ENCODE results near the gene SELENBP1.
"Not testable (repeated sequence)": the region's sequence is repeated elsewhere in the genome, so short reads cannot be mapped to it uniquely, and the experiment has no call there.

SELENBP1 gene

DNA sequence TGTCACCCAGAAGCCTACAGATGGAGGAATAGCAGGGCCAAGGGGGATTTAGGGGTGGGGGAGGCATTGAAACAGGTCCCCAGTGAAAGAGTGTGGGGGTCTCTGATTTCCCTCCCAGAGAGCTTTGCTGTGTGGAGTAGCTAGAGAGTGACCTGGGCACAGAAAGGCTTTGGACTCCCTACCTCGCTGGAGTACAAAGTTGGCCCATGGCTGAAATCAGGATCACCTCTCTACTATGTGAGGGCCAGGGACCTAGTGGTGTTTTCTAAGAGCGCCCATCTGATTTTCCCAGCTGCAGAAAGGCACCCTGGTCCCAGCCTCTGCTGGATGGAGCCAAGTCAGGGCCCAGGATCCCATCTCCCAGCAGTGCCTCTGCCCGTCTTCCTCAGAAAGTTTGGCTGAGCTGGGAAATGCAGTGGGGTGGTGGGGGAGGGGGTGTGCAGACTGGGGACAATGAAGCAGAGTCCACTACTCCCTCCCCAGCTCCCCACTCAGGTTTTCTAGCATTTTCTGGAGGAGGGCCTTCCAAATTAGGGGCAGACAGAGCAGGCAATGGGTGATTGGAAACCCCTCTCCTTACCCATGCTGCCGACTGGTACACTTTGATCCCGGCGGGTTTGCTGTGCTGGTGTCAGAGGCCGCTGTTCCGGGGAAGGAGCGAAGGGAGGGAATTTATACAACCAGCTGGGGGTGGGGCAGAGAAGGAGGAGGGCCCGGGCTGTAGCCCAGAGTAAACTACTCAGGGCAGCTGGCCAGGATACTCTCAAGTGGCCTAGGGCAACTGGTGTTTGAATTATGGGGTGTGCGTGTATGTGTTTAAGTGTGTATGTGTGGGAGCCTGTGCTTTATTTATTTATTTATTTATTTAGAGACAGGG, at the start of gene SELENBP1:
TSS of gene SELENBP1 (minus strand) at position 648 of the 877 bp plus-strand sequence. CDS start at position 584, 64 bp downstream.
- DNase-seq (ENCODE audit: low read depth), result peak; percentile 42

DNA sequence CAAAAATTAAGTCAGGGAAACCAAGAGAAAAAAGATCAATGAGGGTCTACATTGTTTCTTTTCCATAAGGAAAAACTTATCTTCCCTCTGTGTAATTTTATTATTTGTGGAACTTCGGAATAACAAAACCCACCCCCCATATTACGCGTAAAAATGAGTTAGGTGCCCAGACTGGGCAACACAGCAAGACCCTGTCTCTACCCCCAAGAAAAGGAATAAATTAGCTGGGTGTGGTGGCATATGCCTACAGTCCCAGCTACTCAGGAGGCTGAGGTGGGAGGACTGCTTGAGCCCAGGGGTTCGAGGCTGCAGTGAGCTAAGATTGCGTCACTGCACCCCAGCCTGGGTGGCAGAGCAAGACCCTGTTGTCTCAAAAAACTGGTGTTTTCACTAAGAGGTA, 47.3 kb upstream of the SELENBP1 start:
- no peak for DNase-seq (ENCODE audit: low read depth)

DNA sequence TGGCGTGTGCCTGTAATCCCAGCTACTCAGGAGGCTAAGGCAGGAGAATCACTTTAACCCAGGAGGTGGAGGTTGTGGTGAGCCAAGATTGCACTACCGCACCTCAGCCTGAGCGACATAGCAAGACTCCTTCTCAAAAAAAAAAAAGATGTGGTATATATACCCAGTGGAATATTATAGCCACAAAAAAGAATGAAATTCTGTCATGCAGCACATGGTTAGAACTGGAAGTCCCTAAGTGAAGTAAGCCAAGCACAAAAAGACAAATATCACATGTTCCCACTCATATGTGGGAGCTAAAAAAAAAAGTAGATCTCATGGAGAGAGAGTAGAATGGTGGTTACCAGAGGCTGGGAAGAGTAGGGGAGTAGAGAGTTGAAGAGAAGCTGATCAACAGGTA, 45.6 kb upstream of the SELENBP1 start:
- DNase-seq (ENCODE audit: low read depth), result no peak

GRCh38 chr1:151416231-151416630, 43.7 kb upstream of the SELENBP1 start:
- no peak for DNase-seq (ENCODE audit: low read depth)

DNA sequence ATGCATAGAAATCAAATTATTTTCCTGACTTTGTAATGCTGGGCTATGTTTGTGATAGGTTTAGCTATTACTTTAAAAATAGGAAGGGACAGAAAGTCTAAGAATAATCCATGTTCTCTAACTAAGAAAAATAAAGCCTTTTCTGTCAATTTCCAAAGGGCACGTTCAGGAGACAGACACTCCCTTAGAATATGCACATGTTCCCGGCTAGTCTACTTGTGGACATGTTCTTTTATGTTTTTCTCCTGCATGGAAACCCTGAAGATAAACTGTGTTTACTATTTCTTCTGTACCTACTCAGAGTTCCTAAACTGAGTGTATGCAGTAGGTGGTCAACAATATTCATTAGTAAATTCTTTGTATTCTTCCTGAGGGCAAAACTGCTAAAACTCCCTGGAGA, 39.4 kb upstream of the SELENBP1 start:
- DNase-seq (ENCODE audit: low read depth), result no peak

- DNase-seq (ENCODE audit: low read depth), result no peak
Measured at GRCh38 chr1:151408891-151409290, 36.4 kb upstream of the SELENBP1 start.

GRCh38 chr1:151407304-151407703, 34.8 kb upstream of the SELENBP1 start:
- no peak for DNase-seq (ENCODE audit: low read depth)

GRCh38 chr1:151406176-151406575, 33.7 kb upstream of the SELENBP1 start:
- DNase-seq (ENCODE audit: low read depth), result no peak

- no peak for DNase-seq (ENCODE audit: low read depth)
Measured at GRCh38 chr1:151405187-151405951, 32.9 kb upstream of the SELENBP1 start.

- DNase-seq (ENCODE audit: low read depth), result no peak
Measured at GRCh38 chr1:151403612-151404011, 31.1 kb upstream of the SELENBP1 start.

GRCh38 chr1:151402764-151403163, 30.3 kb upstream of the SELENBP1 start:
- DNase-seq (ENCODE audit: low read depth), result no peak

GRCh38 chr1:151401860-151402259, 29.4 kb upstream of the SELENBP1 start:
- DNase-seq (ENCODE audit: low read depth), result no peak

GRCh38 chr1:151401125-151401788, 28.8 kb upstream of the SELENBP1 start:
- DNase-seq (ENCODE audit: low read depth), result no peak

GRCh38 chr1:151399324-151400171, 27.0 kb upstream of the SELENBP1 start, which contains the start of gene PSMB4:
PSMB4 (plus strand) TSS chr1:151399573; CDS start chr1:151399588, 15 bp downstream.
- peak; percentile 76 for DNase-seq (ENCODE audit: low read depth)

DNA sequence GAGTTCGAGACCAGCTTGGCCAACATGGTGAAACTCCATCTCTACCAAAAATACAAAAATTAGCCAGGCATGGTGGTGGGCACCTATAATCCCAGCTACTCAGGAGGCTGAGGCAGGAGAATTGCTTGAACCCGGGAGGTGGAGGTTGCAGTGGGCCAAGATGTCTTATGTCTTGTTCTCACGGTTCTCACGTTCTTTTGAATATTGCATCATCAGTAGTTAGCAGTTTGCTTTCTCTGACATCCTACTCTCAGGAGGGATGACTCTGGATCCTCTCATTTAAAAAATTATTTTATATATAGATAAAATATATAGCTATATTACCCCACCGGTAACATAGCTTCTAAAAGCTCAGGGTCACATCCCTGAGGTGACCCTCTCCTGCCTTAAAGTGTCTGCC, 23.8 kb upstream of the SELENBP1 start:
- DNase-seq (ENCODE audit: low read depth), result not testable (repeated sequence)

DNA sequence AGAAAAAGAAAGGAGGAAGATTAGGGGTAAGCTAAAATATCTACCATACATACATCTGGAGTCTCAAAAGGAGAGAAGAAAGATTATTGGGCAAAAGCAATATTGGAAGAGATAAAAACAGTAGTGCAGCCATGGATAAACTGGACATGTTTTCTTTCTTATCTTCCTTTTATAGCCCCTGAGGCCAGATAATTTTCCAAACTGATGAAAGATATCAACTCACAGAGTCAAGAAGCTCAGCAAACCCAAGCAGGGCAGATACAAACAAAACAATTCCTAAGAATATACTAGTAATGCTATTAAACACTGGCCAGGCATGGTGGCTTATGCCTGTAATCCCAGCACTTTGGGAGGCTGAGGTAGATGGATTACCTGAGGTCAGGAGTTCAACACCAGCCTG, 21.1 kb upstream of the SELENBP1 start:
- DNase-seq (ENCODE audit: low read depth), result no peak

- DNase-seq (ENCODE audit: low read depth), result no peak
Measured at GRCh38 chr1:151391079-151391563, 18.6 kb upstream of the SELENBP1 start.

GRCh38 chr1:151390221-151391078, 17.9 kb upstream of the SELENBP1 start:
- DNase-seq (ENCODE audit: low read depth), result not testable (repeated sequence)

GRCh38 chr1:151386002-151386401, 13.5 kb upstream of the SELENBP1 start:
- no peak for DNase-seq (ENCODE audit: low read depth)

DNA sequence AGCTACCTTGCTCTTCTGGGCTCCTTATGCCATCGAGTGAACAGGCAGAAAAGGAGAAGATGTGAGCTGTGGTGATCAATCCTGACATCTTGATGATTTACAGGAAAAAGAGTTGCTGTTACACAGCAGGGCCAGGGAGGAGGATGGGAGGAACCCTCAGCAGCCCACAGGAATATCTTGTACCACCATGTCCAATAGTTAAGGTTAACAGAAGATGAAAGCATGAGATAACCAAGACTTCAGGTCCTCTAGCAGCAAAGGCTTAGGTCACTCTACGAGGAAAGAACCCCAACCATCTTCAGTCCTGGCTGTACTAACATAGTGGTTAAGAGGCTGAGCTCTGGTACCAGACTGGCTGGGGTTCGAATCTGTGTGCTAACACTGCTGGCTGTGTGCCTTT, 12.1 kb upstream of the SELENBP1 start:
- no peak for DNase-seq (ENCODE audit: low read depth)
